Spleen (tissue), 13 donors: ENCODE data around the gene CAV1. TPM values are rescaled to one million over a fixed set of nuclear protein-coding genes. Genes with fewer than 3 reads are reported as not detected.

Experiments
- DNase-seq: peaks from one replicate; pipeline ENCODE4 v3.0.0-alpha.2; 2020
- H3K27ac ChIP-seq, 8 donors: fragments of 200-600 bp; sonication (generic) in 7 of 8; 1 replicate in 4 of 8; 2 replicates in 4 of 8; pipeline versions ENCODE4 v1.5.0 to v1.8.0; 2016 to 2021; ENCODE audit warnings: inconsistent platforms in 4 of 8, mild to moderate bottlenecking in 4 of 8, moderate library complexity in 1 of 8
- H3K27me3 ChIP-seq, 7 donors: fragments of 200-600 bp; sonication (generic) in 6 of 7; replicated peaks in 1 of 7; 1 replicate in 4 of 7; 2 replicates in 3 of 7; pipeline versions ENCODE4 v1.5.0 to v1.8.0; 2016 to 2021; ENCODE audit warnings: inconsistent platforms in 3 of 7, mild to moderate bottlenecking in 1 of 7
- H3K36me3 ChIP-seq, 6 donors: fragments of 200-600 bp; sonication (generic) in 5 of 6; 1 replicate in 4 of 6; 2 replicates in 2 of 6; pipeline versions ENCODE4 v1.5.0 to v1.8.0; 2016 to 2021; ENCODE audit warnings: inconsistent platforms in 2 of 6
- H3K4me1 ChIP-seq, 6 donors: fragments of 200-600 bp; sonication (generic) in 5 of 6; 1 replicate in 3 of 6; 2 replicates in 3 of 6; pipeline versions ENCODE4 v1.5.0 to v1.8.0; 2016 to 2021; ENCODE audit warnings: inconsistent platforms in 3 of 6
- H3K4me3 ChIP-seq, 8 donors: fragments of 200-600 bp; sonication (generic) in 7 of 8; 1 replicate in 4 of 8; 2 replicates in 4 of 8; pipeline versions ENCODE4 v1.5.0 to v1.8.0; 2016 to 2021; ENCODE audit warnings: inconsistent platforms in 4 of 8, mild to moderate bottlenecking in 4 of 8, moderate library complexity in 2 of 8
- H3K9me3 ChIP-seq, 8 donors: fragments of 200-600 bp; sonication (generic) in 7 of 8; 1 replicate in 4 of 8; 2 replicates in 4 of 8; pipeline versions ENCODE4 v1.5.0 to v1.8.0; 2016 to 2021; ENCODE audit warnings: inconsistent platforms in 4 of 8
- POLR2A ChIP-seq, 3 donors: fragments of 450-650 bp; IDR thresholded peaks; one replicate each; pipeline ENCODE4 v1.5.1; 2017; ENCODE audit warnings: antibody characterized with exemption in 3 of 3, mild to moderate bottlenecking in 1 of 3
- POLR2AphosphoS5 ChIP-seq, 3 donors: sonication (generic); formaldehyde crosslinking; IDR thresholded peaks; one replicate each; pipeline ENCODE4 v1.5.1; 2017; ENCODE audit warnings: antibody characterized with exemption in 3 of 3
- WGBS, 5 donors: extraction: QIAGEN DNeasy Blood & Tissue Kit in 3 of 5; methylation state at CpG; one replicate each; pipeline versions ENCODE4 v1.1.5 to v1.1.7; 2013 to 2018; 5-methylcytosine and 5-hydroxymethylcytosine counted together
- intact Hi-C: fragments of 100-400 bp; cut with DNase I; formaldehyde crosslinking; loops from one replicate; pipeline ENCODE4 v1.15.0; 2023; ENCODE audit warnings: low total_unique reads
- long read RNA-seq, 2 donors: transcript quantifications; one replicate each; lab custom pipeline, GENCODE V29; 2026
- polyA plus RNA-seq, 3 donors: library from polyadenylated mRNA; stranded (reverse); fragments of 200-250 nt; gene quantifications; one replicate each; pipeline ENCODE4 v1.2.1, GENCODE V29; 2013
- total RNA-seq, 7 donors: library from RNA; depleted of rRNA in 3 of 7; stranded (reverse); fragments of >200 nt in 3 of 7; fragmentation: NEBNext Ultra II Directional in 4 of 7; extraction: Animal tissue kit (Norgen Biotek cat#: 25700) in 4 of 7; gene quantifications; one replicate each; pipeline versions ENCODE4 v1.1.0 to v1.2.1, GENCODE V29; 2016 to 2021
- TF ChIP-seq, protein P1 (sequence below), 11 experiments: fragments of 200-600 bp in 7 of 11; fragments of 450-650 bp in 4 of 11; sonication (generic) in 4 of 11; IDR thresholded peaks in 8 of 11; conservative IDR thresholded peaks in 3 of 11; 1 replicate in 7 of 11; 2 replicates in 4 of 11; pipeline versions ENCODE4 v1.4.0 to v1.8.0; 2016 to 2021; ENCODE audit warnings: antibody characterized with exemption in 11 of 11, inconsistent platforms in 4 of 11, mild to moderate bottlenecking in 1 of 11
- donor health status: healthy with polysubstance abuse.
- donor health status: DM: no; HTN: no; CAD: no; lungs with moderate emphysema.
- donor health status: DM: no; HTN: no; CAD: no.
- donor health status: Bipolar disorder and iron deficiency.
- donor health status: healthy.
- donor health status: DM: no; HTN: no; CAD: no.
- donor health status: DM: yes; HTN: yes; CAD: no.

Gene CAV1, protein sequence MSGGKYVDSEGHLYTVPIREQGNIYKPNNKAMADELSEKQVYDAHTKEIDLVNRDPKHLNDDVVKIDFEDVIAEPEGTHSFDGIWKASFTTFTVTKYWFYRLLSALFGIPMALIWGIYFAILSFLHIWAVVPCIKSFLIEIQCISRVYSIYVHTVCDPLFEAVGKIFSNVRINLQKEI
- 100 to 1,000 TPM in 6 of 7 donors, 10 to 100 TPM in 1; 75.4 to 404 (median 241) TPM for total RNA-seq
- polyA plus RNA-seq = 100 to 1,000 TPM in 1 of 3 donors, 10 to 100 TPM in 2; 26.8 to 124 (median 28.0) TPM
- long read RNA-seq, donor 1, transcript CAV1-201 (3 exons, 2,704 nt) = major isoform, 80 of 116 reads
- long read RNA-seq, donor 1, transcript CAV1-202 (2 exons, 2,628 nt) = minor isoform, 27 of 116 reads
- long read RNA-seq, donor 1, partial matches to known transcripts = 0 of 116 reads
- long read RNA-seq, donor 1, other reads (novel, unspliced or antisense) = 0 of 116 reads
- long read RNA-seq, donor 2, transcript CAV1-201 (3 exons, 2,704 nt) = major isoform, 50 of 88 reads
- long read RNA-seq, donor 2, transcript CAV1-202 (2 exons, 2,628 nt) = minor isoform, 20 of 88 reads
- long read RNA-seq, donor 2, partial matches to known transcripts = 18 of 88 reads
- long read RNA-seq, donor 2, other reads (novel, unspliced or antisense) = 0 of 88 reads

DNA sequence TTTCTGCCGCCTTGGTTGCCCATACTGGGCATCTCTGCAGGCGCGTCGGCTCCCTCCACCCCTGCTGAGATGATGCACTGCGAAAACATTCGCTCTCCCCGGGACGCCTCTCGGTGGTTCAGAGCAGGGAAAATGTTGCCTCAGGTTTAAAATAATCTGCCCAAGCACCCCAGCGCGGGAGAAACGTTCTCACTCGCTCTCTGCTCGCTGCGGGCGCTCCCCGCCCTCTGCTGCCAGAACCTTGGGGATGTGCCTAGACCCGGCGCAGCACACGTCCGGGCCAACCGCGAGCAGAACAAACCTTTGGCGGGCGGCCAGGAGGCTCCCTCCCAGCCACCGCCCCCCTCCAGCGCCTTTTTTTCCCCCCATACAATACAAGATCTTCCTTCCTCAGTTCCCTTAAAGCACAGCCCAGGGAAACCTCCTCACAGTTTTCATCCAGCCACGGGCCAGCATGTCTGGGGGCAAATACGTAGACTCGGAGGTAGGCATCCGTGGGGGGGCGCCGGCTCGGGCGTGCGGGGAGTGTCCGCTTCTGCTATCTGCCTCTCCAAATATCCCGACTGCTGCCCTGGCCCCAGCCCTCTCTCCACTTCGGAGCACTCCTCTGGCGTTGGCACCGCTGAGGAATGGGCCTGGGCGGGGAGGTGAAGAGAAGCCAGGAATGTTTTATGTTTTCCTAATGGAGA is at the start of gene CAV1:
Gene CAV1, plus strand, starts transcription at position 428 of the 689 bp plus-strand sequence. Its CDS starts 27 bp downstream, at position 455.
- H3K9me3 ChIP-seq = no peaks in the 10 kb centered on the region
- DNase-seq = peak; percentile 89
- TF ChIP-seq, protein P1, sequence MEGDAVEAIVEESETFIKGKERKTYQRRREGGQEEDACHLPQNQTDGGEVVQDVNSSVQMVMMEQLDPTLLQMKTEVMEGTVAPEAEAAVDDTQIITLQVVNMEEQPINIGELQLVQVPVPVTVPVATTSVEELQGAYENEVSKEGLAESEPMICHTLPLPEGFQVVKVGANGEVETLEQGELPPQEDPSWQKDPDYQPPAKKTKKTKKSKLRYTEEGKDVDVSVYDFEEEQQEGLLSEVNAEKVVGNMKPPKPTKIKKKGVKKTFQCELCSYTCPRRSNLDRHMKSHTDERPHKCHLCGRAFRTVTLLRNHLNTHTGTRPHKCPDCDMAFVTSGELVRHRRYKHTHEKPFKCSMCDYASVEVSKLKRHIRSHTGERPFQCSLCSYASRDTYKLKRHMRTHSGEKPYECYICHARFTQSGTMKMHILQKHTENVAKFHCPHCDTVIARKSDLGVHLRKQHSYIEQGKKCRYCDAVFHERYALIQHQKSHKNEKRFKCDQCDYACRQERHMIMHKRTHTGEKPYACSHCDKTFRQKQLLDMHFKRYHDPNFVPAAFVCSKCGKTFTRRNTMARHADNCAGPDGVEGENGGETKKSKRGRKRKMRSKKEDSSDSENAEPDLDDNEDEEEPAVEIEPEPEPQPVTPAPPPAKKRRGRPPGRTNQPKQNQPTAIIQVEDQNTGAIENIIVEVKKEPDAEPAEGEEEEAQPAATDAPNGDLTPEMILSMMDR (IDR thresholded peaks at IDR 0.05 in 8 of 11, conservative IDR thresholded peaks at IDR 0.05 in 3 of 11) = peak in 5 of 11 experiments; percentile 8 to 34 (median 14)
- TF ChIP-seq POLR2A (IDR thresholded peaks at IDR 0.05) = peak in 1 of 3 donors; percentile 73
- TF ChIP-seq POLR2AphosphoS5 (IDR thresholded peaks at IDR 0.05) = peak; percentile 82 to 94 (median 88)
- H3K36me3 ChIP-seq = no peaks in the 10 kb centered on the region
- peaks cover 3 to 57% (median 38%) of the 10 kb centered on the region in 6 donors for H3K4me1 ChIP-seq
- 1% methylated on average over 37 to 42 of the region's 42 CpGs for WGBS, 5 donors
- H3K4me3 ChIP-seq = peak within 1 kb of the TSS; percentile 38 to 81 (median 58)
- H3K27ac ChIP-seq = peak within 1 kb of the TSS; percentile 59 to 91 (median 88)
- peaks cover 0 to 46% (median 22%) of the 10 kb centered on the region in 7 donors for H3K27me3 ChIP-seq
- intact Hi-C loops = loop anchor here (10.0 kb wide), 2 partner anchors 60 to 270 kb away; no protein-coding TSS in a partner anchor

DNA sequence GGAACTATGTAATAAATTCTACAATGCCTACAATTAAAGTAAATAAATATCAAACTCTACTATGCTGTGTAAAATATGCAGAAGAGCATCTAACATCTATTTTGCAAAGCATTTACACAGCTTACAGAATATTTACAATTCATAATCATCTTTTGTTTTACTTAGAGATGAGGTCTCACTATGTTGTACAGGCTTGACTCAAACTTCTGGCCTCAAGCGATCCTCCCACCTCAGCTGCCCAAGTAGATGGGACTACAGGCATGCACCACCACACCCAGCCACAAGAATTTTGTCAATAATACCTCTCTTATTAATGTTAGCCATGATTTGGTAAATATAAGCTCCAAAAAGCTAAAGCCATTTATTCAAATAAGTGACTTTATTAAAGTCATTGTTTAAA is 47.2 kb upstream of the CAV1 start:
- Histone ChIP-seq H3K27ac (no peak overlapping the region), H3K27me3 (no peaks in the 10 kb centered on the region), H3K4me1 (no peaks in the 10 kb centered on the region), H3K36me3 (no peaks in the 10 kb centered on the region), H3K9me3 (peaks cover 0 to 7% (median 2%) of the 10 kb centered on the region in 8 donors), H3K4me3 (no peak overlapping the region)
- DNase-seq = no peak
- 92 to 100% (median 96%) methylated on average over 1 of the region's 1 CpG for WGBS, 5 donors
- TF ChIP-seq POLR2A (IDR thresholded peaks at IDR 0.05) (no peak), POLR2AphosphoS5 (IDR thresholded peaks at IDR 0.05) (no peak)
- TF ChIP-seq, protein P1 (IDR thresholded peaks at IDR 0.05 in 8 of 11, conservative IDR thresholded peaks at IDR 0.05 in 3 of 11) = no peak
- intact Hi-C loops = no loop called here

DNA sequence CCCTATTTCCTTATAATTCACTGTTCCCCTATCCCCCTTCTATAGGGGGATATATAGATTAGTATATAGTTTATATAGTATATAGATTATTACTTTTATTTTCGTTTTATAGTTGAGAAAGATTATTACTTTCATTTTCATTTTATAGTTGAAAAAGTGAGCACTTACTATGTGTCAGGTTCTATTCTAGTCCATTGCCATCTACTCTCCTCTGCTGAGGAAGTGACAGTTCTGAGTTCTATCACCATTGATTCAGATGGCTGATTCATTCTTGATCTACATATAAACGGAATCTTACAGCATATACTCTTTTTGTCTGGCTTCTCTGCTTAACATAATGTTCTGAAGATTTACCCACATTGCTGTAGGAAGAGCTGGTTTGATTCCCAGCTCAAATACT is 46.0 kb upstream of the CAV1 start:
- no peak overlapping the region for H3K27ac ChIP-seq
- DNase-seq = no peak
- TF ChIP-seq, protein P1 (IDR thresholded peaks at IDR 0.05 in 8 of 11, conservative IDR thresholded peaks at IDR 0.05 in 3 of 11) = no peak
- no peak for TF ChIP-seq POLR2A (IDR thresholded peaks at IDR 0.05)
- TF ChIP-seq POLR2AphosphoS5 (IDR thresholded peaks at IDR 0.05) = no peak
- H3K9me3 ChIP-seq = peaks cover 0 to 7% (median 2%) of the 10 kb centered on the region in 8 donors
- 63 to 84% (median 68%) methylated on average over 2 of the region's 2 CpGs for WGBS, 5 donors
- no peaks in the 10 kb centered on the region for H3K36me3 ChIP-seq
- no peaks in the 10 kb centered on the region for H3K27me3 ChIP-seq
- no peaks in the 10 kb centered on the region for H3K4me1 ChIP-seq
- no peak overlapping the region for H3K4me3 ChIP-seq
- intact Hi-C loops = no loop called here
